Retinal pigment epithelial cell (primary cell): ENCODE measurements around the gene TRIP10.
"Not testable (repeated sequence)": the region's sequence is repeated elsewhere in the genome, so short reads cannot be mapped to it uniquely, and the experiment has no call there.

Source experiments
- DNase-seq: peaks from one replicate; pipeline ENCODE4 v3.0.0-alpha.2; 2010; ENCODE audit warnings: low read depth
- H3K4me3 ChIP-seq: 2 replicates; pipeline ENCODE4 v1.5.1; 2011; ENCODE audit warnings: mild to moderate bottlenecking, low read length, control low read depth, moderate library complexity
- TF ChIP-seq, protein P1 (sequence below): conservative IDR thresholded peaks from 2 replicates; pipeline ENCODE4 v1.5.1; 2011; ENCODE audit warnings: low read depth, low read length, control low read depth, inconsistent platforms

Gene TRIP10

DNA sequence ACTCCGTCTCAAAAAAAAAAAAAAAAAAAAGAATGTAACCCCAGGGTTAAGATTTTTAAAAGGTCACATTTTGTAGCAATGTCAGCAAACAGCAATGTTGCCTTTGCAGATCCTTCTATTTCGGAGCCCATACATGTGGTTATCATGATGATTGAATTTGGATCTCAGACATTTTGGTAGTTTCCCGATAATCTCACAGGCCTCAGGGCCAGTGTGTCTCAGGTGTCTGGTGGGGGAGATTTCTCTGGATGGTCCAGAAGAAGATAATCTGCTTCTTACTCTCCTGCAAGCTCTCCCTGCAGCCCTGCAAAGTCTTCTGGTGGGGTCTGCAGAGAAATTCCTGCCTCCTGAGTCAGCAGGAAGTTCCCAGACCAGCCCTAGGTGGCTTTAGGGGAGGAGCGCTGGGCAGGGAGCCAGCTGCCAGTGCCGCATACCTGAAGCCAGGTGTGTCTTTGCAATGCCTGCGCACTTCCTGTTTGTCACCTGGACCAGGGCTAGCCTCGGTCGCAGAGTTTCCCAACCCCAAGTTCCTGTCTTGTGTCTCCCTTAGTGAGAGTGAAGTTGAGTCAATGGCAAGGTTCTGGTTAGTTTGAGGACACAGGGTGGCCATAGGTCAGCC lies 26.4 kb downstream of the TRIP10 start:
- no peak overlapping the region for H3K4me3 ChIP-seq
- no peak for DNase-seq
- TF ChIP-seq, protein P1, sequence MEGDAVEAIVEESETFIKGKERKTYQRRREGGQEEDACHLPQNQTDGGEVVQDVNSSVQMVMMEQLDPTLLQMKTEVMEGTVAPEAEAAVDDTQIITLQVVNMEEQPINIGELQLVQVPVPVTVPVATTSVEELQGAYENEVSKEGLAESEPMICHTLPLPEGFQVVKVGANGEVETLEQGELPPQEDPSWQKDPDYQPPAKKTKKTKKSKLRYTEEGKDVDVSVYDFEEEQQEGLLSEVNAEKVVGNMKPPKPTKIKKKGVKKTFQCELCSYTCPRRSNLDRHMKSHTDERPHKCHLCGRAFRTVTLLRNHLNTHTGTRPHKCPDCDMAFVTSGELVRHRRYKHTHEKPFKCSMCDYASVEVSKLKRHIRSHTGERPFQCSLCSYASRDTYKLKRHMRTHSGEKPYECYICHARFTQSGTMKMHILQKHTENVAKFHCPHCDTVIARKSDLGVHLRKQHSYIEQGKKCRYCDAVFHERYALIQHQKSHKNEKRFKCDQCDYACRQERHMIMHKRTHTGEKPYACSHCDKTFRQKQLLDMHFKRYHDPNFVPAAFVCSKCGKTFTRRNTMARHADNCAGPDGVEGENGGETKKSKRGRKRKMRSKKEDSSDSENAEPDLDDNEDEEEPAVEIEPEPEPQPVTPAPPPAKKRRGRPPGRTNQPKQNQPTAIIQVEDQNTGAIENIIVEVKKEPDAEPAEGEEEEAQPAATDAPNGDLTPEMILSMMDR = no peak

DNA sequence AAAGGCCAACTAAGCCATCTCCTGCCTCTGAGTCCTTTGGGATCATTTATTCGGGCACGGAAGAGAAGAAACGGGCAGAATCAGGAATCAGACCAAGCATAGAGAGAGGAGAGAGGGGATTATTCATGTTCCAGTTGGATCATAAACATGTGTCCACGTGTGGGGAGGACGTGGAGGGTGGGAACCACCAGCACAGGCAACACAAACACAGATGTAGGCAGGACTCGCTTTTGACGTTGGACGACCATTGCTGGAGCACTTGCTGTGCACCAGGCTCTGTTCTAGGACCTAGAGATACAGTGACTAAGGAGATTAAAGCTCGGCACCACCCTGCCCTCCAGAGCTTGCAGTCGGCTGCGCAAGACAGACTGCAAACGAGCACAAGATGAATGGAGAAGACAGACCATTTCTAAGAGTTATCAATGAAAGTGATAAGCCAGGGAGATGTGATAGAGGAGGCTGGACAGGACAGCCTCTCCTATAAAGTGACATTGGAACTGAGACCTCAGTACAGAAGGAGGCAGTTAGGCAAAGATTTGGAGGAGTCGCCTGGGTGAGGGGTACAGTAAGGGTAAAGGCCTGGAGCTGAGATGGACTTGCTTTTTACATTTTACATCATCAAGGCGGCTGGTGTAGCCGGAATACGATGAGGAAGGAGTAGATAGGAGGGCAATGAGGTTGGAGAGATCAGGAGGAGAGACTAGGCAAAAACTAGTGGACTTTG lies 27.0 kb downstream of the TRIP10 start:
- H3K4me3 ChIP-seq = peak overlapping the region; percentile 50
- TF ChIP-seq, protein P1 = no peak
- DNase-seq = no peak

DNA sequence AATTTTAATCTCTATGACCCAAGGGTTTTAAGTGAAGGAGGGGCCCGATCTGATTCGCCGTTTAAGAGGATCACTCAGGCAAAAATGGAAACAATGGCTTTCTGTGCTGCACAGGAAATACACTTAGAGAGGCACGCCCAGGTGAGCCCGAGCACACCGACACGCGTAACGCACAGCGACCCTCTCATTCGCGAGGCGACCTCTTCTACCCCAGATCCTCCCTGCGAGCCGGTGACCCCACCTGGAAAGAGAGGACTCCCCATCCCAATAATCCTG lies 27.5 kb downstream of the TRIP10 start:
- no peak for DNase-seq
- H3K4me3 ChIP-seq = peak overlapping the region; percentile 50
- TF ChIP-seq, protein P1 = no peak

DNA sequence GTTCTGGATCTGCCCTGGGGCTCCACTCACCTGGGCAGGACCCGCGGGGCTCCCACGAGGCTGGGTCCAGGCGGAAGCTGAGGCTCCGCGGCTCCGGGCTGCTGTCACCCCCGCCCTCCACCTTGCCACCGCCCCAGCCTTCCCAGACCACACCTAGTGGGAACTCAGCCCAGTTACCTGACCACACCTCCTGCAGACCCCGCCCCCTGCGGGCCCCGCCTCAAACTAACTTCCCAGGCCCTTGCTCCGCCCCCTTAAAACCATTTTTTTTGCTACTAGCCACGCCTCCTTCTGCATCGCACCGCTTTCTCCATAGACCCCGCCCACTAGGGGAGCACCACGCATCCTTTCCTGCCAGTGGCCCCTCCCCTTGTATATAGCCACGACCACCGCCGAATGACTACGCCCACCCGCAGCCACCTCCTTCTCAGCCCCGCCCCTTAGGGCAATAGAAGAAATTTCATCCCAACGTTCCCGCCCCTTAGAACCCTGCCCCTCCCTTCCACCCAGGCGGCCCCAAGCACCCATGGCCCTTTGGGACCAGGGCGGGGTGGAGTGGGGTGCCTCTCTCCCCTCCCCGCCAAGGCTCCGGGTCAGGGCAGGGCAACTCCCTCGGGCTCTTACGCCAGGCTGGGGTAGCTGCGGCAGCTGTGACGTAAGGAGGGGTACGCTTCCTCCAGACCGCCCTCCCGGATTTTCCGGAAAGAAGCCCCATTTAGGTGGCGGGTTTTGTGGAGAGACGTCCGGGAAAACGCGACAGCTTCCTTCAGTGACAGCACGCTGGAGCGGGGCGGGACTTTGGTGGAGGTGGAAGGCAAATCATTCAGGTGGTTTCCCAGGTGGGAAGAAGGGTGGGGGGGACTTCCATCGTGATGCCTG lies 28.1 kb downstream of the TRIP10 start, which contains the start of gene SH2D3A:
SH2D3A (minus strand) TSS at position 79 of the 879 bp plus-strand sequence. CDS start 3,687 bp downstream, outside the sequence.
- TF ChIP-seq, protein P1 = no peak
- DNase-seq = no peak
- peak within 1 kb of the TSS; percentile 50 for H3K4me3 ChIP-seq

DNA sequence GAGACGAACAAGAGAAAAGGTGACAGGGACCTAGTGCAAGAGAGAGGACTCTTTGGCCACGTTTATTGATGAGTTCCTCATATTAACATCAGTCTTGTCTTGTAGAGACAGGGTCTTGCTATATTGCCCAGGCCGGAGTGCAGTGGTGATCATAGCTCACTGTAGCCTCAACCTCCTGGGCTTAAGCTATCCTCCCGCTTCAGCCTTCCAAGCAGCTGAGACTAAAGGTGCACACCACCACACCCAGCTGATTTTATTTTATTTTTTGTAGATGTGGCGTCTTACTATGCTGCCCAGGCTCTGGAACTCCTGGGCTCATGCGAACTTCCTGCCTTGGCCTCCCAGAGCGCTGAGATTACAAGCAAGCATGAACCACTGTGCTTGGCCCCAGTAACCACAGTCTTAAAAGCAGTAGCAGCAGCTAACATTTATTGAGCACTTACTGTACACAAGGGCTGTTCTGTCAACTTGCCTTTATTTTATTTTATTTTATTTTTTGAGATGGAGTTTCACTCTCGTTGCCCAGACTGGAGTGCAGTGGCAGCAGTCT lies 28.8 kb downstream of the TRIP10 start:
- no peak for DNase-seq
- TF ChIP-seq, protein P1 = no peak
- no peak overlapping the region for H3K4me3 ChIP-seq

DNA sequence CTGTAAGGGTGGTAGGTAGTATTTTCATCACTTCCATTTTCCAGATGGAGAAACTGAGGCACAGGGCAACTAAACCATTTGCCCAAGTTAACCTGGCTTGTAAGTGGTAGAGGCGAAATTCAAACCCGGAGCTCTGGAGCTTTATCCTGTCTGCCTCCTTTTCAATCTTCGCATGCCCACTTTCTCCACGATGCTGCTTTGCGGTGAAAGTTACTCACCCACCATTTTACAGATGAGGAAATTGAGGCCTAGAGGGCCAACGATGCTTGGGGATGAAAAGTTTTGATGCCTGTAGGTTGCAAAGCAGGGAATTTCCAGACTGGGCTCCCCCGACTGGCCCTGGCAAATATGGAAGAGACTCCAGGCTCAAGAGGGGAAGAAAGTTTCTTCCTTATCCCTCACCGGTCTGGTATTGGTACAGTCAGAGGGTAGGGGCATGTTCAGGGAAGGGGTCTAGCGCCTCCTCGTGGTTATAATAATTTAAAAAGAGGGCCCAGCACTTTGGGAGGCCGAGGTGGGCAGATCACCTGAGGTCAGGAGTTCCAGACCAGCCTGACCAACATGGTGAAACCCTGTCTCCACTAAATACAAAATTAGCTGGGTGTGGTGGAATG lies 29.6 kb downstream of the TRIP10 start:
- H3K4me3 ChIP-seq = no peak overlapping the region
- TF ChIP-seq, protein P1 = peak; percentile 36
- no peak for DNase-seq

DNA sequence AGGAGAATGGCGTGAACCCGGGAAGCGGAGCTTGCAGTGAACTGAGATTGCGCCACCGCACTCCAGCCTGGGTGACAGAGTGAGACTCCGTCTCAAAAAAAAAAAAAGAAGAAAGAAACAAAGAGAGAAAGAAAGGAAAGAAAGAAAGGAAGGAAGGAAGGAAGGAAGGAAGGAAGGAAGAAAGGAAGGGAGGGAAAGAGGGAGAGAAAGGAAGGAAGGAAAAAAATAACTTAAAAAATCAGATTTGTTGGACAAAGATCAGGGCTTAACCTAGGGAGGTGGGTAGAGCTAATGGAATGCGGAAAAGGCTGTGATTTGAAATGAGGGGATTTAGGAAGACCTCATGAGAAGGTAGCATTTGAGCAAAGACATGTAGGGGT lies 32.2 kb downstream of the TRIP10 start:
- not testable (repeated sequence) for H3K4me3 ChIP-seq, DNase-seq
